GM12878 (cell line): ENCODE results near the gene PCK1. TPM values are rescaled to one million over a fixed set of nuclear protein-coding genes. Genes with fewer than 3 reads are reported as not detected.

Source experiments
- ATAC-seq: fragments of 200-7000 bp; cut with Tn5 transposase; 3 replicates; pipeline ENCODE4 v1.9.1; 2020; ENCODE audit warnings: mild to moderate bottlenecking, moderate library complexity
- BruUV-seq: library from RNA; stranded (reverse); fragments of 400-500 nt; replicated peaks from 2 replicates; lab custom pipeline; 2021; lab: Mats Ljungman, UMichigan
- CTCF ChIA-PET: fragments of 300-600 bp; sonication (Branson Sonifier 250); formaldehyde crosslinking; extraction: SDS; loops from one replicate; lab custom pipeline; 2021; ENCODE audit warnings: inconsistent platforms; lab: Yijun Ruan, JAX
- POLR2A ChIA-PET: fragments of 350-600 bp; formaldehyde crosslinking; extraction: SDS; loops from one replicate; lab custom pipeline; 2021; ENCODE audit warnings: inconsistent platforms; lab: Charles Lee
- RAD21 ChIA-PET: fragments of 300-600 bp; sonication (Branson Sonifier 250); formaldehyde crosslinking; loops from one replicate; lab custom pipeline; 2023; ENCODE audit warnings: antibody characterized with exemption; ENCODE audit not compliant: unreplicated experiment; lab: Charles Lee
- SMC1A ChIA-PET: fragments of 300-600 bp; sonication (Branson Sonifier 250); formaldehyde crosslinking; loops from one replicate; lab custom pipeline; 2023; ENCODE audit not compliant: unreplicated experiment, uncharacterized antibody; lab: Charles Lee
- DNase-seq: peaks from one replicate; pipeline ENCODE4 v3.0.0-alpha.2; 2011; ENCODE audit warnings: low read depth, low spot score
- FAIRE-seq: peaks from 3 replicates; lab custom pipeline; 2011; peaks lifted over from hg19 to GRCh38; lab: Jason Lieb, UNC
- H2AFZ ChIP-seq: 2 replicates; pipeline ENCODE4 v1.6.0; 2011; ENCODE audit warnings: low read depth, low read length, control low read depth; ENCODE audit not compliant: control insufficient read depth
- H3K27ac ChIP-seq: 2 replicates; pipeline ENCODE4 v1.5.1; 2011; ENCODE audit warnings: control low read depth; ENCODE audit not compliant: control insufficient read depth, insufficient read depth
- H3K27me3 ChIP-seq, 2 experiments: replicated peaks in 1 of 2; 2 replicates each; pipeline versions ENCODE4 v1.6.0 to v1.6.1; 2011; ENCODE audit warnings: low read length in 1 of 2; ENCODE audit not compliant: control insufficient read depth in 2 of 2, insufficient read depth in 2 of 2
- H3K36me3 ChIP-seq, 2 experiments: 2 replicates each; pipeline ENCODE4 v1.5.1; 2011; ENCODE audit warnings: low read length in 1 of 2; ENCODE audit not compliant: control insufficient read depth in 2 of 2, insufficient read depth in 2 of 2
- H3K4me1 ChIP-seq: 2 replicates; pipeline ENCODE4 v1.6.1; 2011; ENCODE audit warnings: mild to moderate bottlenecking, low read length, moderate library complexity, mixed read lengths; ENCODE audit not compliant: control insufficient read depth, insufficient read depth
- H3K4me2 ChIP-seq: 2 replicates; pipeline ENCODE4 v1.6.0; 2011; ENCODE audit warnings: control low read depth; ENCODE audit not compliant: control insufficient read depth, insufficient read depth
- H3K4me3 ChIP-seq: fragments of 200-600 bp; sonication (generic); 2 replicates; pipeline ENCODE4 v1.5.1; 2016
- H3K79me2 ChIP-seq: 2 replicates; pipeline ENCODE4 v1.6.0; 2011; ENCODE audit warnings: low read length; ENCODE audit not compliant: control insufficient read depth, insufficient read depth
- H3K9ac ChIP-seq: 2 replicates; pipeline ENCODE4 v1.8.0; 2011; ENCODE audit warnings: low read length, control low read depth, mixed read lengths; ENCODE audit not compliant: control insufficient read depth, insufficient read depth
- H3K9me3 ChIP-seq: replicated peaks from 3 replicates; pipeline ENCODE4 v1.5.1; 2011; ENCODE audit warnings: mild to moderate bottlenecking, low read length; ENCODE audit not compliant: control insufficient read depth, insufficient read depth
- H4K20me1 ChIP-seq: 2 replicates; pipeline ENCODE4 v1.6.0; 2011; ENCODE audit not compliant: control insufficient read depth, insufficient read depth
- CBX5 ChIP-seq: sonication (generic); IDR thresholded peaks from 2 replicates; pipeline ENCODE4 v1.6.1; 2016; ENCODE audit warnings: low read depth, moderate library complexity, mild to moderate bottlenecking, inconsistent platforms
- CREM ChIP-seq: IDR thresholded peaks from 2 replicates; pipeline ENCODE4 v1.6.1; 2014; ENCODE audit warnings: antibody characterized with exemption, low read depth
- IRF3 ChIP-seq: fragments of 450-650 bp; IDR thresholded peaks from 2 replicates; pipeline ENCODE4 v1.6.1; 2014; ENCODE audit warnings: mild to moderate bottlenecking
- MEF2B ChIP-seq: fragments of 450-650 bp; IDR thresholded peaks from 2 replicates; pipeline ENCODE4 v1.6.1; 2018; ENCODE audit warnings: mild to moderate bottlenecking, moderate library complexity; ENCODE audit not compliant: partially characterized antibody, poor library complexity, severe bottlenecking
- NFYB ChIP-seq: IDR thresholded peaks from 2 replicates; pipeline ENCODE4 v1.6.1; 2011; ENCODE audit warnings: low read depth, mild to moderate bottlenecking, low read length, improper control_type of control experiment, moderate library complexity; ENCODE audit not compliant: insufficient read depth
- POU2F2 ChIP-seq: IDR thresholded peaks from 3 replicates; pipeline ENCODE4 v1.6.1; 2011; ENCODE audit warnings: low read depth, mild to moderate bottlenecking, low read length, borderline replicate concordance
- SIN3A ChIP-seq: IDR thresholded peaks from 2 replicates; pipeline ENCODE4 v1.6.1; 2012; ENCODE audit warnings: low read depth, low read length, improper control_type of control experiment
- SP1 ChIP-seq: IDR thresholded peaks from one replicate; pipeline ENCODE4 v1.6.1; 2011; ENCODE audit warnings: low read depth, low read length
- ZNF24 ChIP-seq: fragments of 450-650 bp; IDR thresholded peaks from 2 replicates; pipeline ENCODE4 v1.6.1; 2017; ENCODE audit warnings: antibody characterized with exemption, mild to moderate bottlenecking
- ZZZ3 ChIP-seq: IDR thresholded peaks from 2 replicates; pipeline ENCODE4 v1.6.1; 2011; ENCODE audit warnings: low read depth; ENCODE audit not compliant: control insufficient read depth, insufficient read length
- WGBS: methylation state at CpG from one replicate; pipeline ENCODE4 v1.1.6; 2016; ENCODE audit warnings: low lambda C conversion rate; ENCODE audit not compliant: insufficient replicate concordance, insufficient coverage; ENCODE audit errors: missing lambda C conversion rate; 5-methylcytosine and 5-hydroxymethylcytosine counted together
- in situ Hi-C: fragments of 300-500 bp; cut with MboI; formaldehyde crosslinking; loops from 9 replicates; pipeline ENCODE4 v1.14.3; 2018; ENCODE audit warnings: mixed read lengths
- intact Hi-C: fragments of 100-400 bp; cut with micrococcal nuclease; formaldehyde crosslinking; loops from one replicate; pipeline ENCODE4 v1.14.2; 2022; ENCODE audit not compliant: unreplicated experiment
- polyA plus RNA-seq, 11 experiments: library from polyadenylated mRNA; depleted of rRNA in 4 of 11; unstranded in 6 of 11; stranded (reverse) in 5 of 11; fragments of >200 nt; fragmentation: Nextera tagmentation in 4 of 11; fragmentation: Illumina TruSeq in 1 of 11; extraction: Ambion mirVana in 4 of 11; extraction: Trizol in 1 of 11; gene quantifications; 1 replicate in 1 of 11; 2 replicates in 10 of 11; pipeline versions ENCODE4 v1.2.1 to v1.2.3, GENCODE V29; 2011 to 2016; ENCODE audit warnings: inconsistent platforms in 2 of 11, missing spikeins in 2 of 11, low read depth in 1 of 11
- total RNA-seq, 4 experiments: library from RNA; depleted of rRNA in 3 of 4; stranded (reverse); fragments of >200 nt in 3 of 4; fragmentation: Illumina TruSeq in 1 of 4; extraction: Trizol in 1 of 4; gene quantifications; 2 replicates each; pipeline versions ENCODE4 v1.2.1 to v1.2.3, GENCODE V29; 2013 to 2021
- TF ChIP-seq, protein P1 (sequence below): IDR thresholded peaks from 2 replicates; pipeline ENCODE4 v1.6.1; 2011; ENCODE audit warnings: low read depth, mild to moderate bottlenecking, low read length, moderate library complexity, borderline replicate concordance; ENCODE audit errors: extremely low read depth
- TF ChIP-seq, protein P2 (sequence below): IDR thresholded peaks from 2 replicates; pipeline ENCODE4 v1.6.1; 2011; ENCODE audit warnings: borderline replicate concordance, low read depth, mild to moderate bottlenecking, moderate library complexity, mixed read lengths, low read length; ENCODE audit not compliant: insufficient read depth; ENCODE audit errors: extremely low read length
- TF ChIP-seq, protein P3 (sequence below): fragments of 450-650 bp; IDR thresholded peaks from 2 replicates; pipeline ENCODE4 v1.6.1; 2018; ENCODE audit warnings: mild to moderate bottlenecking, low read depth, moderate library complexity; ENCODE audit not compliant: partially characterized antibody

PCK1 gene
- total and polyA plus RNA-seq, 10 of the 15 experiments (the other 5 are each of a cell fraction or from before 2014, with no cell fraction given) = 0.02 to 0.33 (median 0.09) TPM; not detected in 5

GRCh38 chr20:57603120-57603519 is 42.2 kb downstream of the PCK1 start:
- H3K27ac ChIP-seq = no peak overlapping the region
- no peaks in the 10 kb centered on the region; a peak in 1 of 4 replicates for H3K36me3 ChIP-seq
- 64% methylated on average over 10 of the region's 10 CpGs for WGBS
- TF ChIP-seq, protein P1, sequence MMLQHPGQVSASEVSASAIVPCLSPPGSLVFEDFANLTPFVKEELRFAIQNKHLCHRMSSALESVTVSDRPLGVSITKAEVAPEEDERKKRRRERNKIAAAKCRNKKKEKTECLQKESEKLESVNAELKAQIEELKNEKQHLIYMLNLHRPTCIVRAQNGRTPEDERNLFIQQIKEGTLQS = no peak
- TF ChIP-seq, protein P2, sequence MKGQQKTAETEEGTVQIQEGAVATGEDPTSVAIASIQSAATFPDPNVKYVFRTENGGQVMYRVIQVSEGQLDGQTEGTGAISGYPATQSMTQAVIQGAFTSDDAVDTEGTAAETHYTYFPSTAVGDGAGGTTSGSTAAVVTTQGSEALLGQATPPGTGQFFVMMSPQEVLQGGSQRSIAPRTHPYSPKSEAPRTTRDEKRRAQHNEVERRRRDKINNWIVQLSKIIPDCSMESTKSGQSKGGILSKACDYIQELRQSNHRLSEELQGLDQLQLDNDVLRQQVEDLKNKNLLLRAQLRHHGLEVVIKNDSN = peak; percentile 12
- TF ChIP-seq NFYB = peak; percentile 72
- ChIA-PET RAD21 (no interaction called here), POLR2A (no interaction called here), CTCF (interaction anchor here (3.2 kb wide), 1 partner anchor 104 kb away, joined by 13 read pairs; no protein-coding TSS in a partner anchor), SMC1A (no interaction called here)
- H3K4me1 ChIP-seq = peaks cover 13% of the 10 kb centered on the region
- H3K9ac ChIP-seq = no peak overlapping the region
- no peak for FAIRE-seq
- H3K27me3 ChIP-seq = no peaks in the 10 kb centered on the region
- no peak overlapping the region for H3K4me3 ChIP-seq
- ATAC-seq = no peak
- intact Hi-C loops = no loop called here
- in situ Hi-C loops = no loop called here
- no peak for DNase-seq
- H3K9me3 ChIP-seq = no peaks in the 10 kb centered on the region; the same call in 2 of the 3 replicates
- H3K79me2 ChIP-seq = no peaks in the 10 kb centered on the region
- no TSS peak for BruUV-seq
- no peaks in the 10 kb centered on the region for H4K20me1 ChIP-seq
- H2AFZ ChIP-seq = no peak overlapping the region
- H3K4me2 ChIP-seq = no peak overlapping the region

GRCh38 chr20:57605045-57605444 is 44.1 kb downstream of the PCK1 start:
- SMC1A ChIA-PET = no interaction called here
- H3K9ac ChIP-seq = no peak overlapping the region
- H3K27me3 ChIP-seq = no peaks in the 10 kb centered on the region
- 77% methylated on average over 5 of the region's 5 CpGs for WGBS
- H4K20me1 ChIP-seq = no peaks in the 10 kb centered on the region
- no peaks in the 10 kb centered on the region; a peak in 1 of 4 replicates for H3K36me3 ChIP-seq
- intact Hi-C loops = no loop called here
- H2AFZ ChIP-seq = no peak overlapping the region
- H3K4me1 ChIP-seq = peaks cover 13% of the 10 kb centered on the region
- no peak overlapping the region for H3K4me3 ChIP-seq
- no peaks in the 10 kb centered on the region; the same call in 2 of the 3 replicates for H3K9me3 ChIP-seq
- in situ Hi-C loops = no loop called here
- ATAC-seq = no peak
- FAIRE-seq = no peak
- no peak for DNase-seq
- H3K27ac ChIP-seq = no peak overlapping the region
- H3K4me2 ChIP-seq = no peak overlapping the region
- RAD21 ChIA-PET = no interaction called here
- BruUV-seq = no TSS peak
- CTCF ChIA-PET = no interaction called here
- POLR2A ChIA-PET = no interaction called here
- no peaks in the 10 kb centered on the region for H3K79me2 ChIP-seq
- TF ChIP-seq CREM (no peak), SIN3A (no peak), IRF3 (no peak), POU2F2 (no peak), MEF2B (no peak), CBX5 (no peak), ZNF24 (no peak), ZZZ3 (no peak), SP1 (no peak)
- TF ChIP-seq, protein P3, sequence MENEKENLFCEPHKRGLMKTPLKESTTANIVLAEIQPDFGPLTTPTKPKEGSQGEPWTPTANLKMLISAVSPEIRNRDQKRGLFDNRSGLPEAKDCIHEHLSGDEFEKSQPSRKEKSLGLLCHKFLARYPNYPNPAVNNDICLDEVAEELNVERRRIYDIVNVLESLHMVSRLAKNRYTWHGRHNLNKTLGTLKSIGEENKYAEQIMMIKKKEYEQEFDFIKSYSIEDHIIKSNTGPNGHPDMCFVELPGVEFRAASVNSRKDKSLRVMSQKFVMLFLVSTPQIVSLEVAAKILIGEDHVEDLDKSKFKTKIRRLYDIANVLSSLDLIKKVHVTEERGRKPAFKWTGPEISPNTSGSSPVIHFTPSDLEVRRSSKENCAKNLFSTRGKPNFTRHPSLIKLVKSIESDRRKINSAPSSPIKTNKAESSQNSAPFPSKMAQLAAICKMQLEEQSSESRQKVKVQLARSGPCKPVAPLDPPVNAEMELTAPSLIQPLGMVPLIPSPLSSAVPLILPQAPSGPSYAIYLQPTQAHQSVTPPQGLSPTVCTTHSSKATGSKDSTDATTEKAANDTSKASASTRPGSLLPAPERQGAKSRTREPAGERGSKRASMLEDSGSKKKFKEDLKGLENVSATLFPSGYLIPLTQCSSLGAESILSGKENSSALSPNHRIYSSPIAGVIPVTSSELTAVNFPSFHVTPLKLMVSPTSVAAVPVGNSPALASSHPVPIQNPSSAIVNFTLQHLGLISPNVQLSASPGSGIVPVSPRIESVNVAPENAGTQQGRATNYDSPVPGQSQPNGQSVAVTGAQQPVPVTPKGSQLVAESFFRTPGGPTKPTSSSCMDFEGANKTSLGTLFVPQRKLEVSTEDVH = no peak
